ENCODE data around the gene EML4.
"Not testable (repeated sequence)": the region's sequence is repeated elsewhere in the genome, so short reads cannot be mapped to it uniquely, and the experiment has no call there.

Gene EML4

DNA sequence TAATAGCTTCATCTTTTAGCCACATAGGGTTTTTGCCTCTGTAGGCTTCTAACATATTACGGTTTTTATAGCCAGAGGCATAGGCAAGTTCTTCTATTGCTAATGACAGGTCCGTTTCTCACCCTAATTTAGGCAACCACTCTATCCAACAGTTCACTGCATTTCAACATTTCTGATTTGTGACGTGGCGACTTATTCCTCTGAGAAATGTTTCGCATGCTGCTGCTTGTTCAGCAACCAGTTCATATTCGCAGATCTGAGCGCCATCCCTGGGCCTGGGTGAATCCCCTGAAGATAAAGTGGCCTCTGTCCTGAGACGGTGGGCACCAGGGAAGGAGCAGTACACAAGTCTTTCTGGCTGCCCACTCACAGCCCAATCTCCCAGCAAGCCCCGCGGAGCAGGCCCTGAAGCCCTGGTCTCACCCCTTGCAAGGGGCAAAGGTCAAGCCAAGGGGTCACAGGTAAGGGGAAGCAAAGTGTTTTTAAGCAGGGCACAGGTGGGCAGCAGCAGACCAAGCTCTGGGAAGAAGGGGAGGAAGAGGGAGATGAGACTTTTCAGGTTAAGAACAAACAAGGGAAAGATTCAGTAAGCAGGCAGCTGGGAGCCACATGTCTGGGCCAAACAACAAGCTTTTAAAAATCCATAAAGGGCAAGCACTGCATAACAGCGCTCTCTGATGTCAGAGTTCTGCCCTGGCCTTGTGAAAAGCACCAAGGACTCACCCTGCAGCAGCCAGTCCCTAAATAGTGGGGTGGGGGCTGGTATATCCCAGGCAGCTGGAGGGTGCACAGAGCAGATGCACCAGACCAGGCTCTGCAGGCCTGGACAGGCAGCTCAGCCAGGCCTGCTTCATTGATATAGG is 202.7 kb downstream of the EML4 start:
- in situ Hi-C loops (cut with MboI; ENCODE audit: low sequenced_read_pairs): no loop called here

DNA sequence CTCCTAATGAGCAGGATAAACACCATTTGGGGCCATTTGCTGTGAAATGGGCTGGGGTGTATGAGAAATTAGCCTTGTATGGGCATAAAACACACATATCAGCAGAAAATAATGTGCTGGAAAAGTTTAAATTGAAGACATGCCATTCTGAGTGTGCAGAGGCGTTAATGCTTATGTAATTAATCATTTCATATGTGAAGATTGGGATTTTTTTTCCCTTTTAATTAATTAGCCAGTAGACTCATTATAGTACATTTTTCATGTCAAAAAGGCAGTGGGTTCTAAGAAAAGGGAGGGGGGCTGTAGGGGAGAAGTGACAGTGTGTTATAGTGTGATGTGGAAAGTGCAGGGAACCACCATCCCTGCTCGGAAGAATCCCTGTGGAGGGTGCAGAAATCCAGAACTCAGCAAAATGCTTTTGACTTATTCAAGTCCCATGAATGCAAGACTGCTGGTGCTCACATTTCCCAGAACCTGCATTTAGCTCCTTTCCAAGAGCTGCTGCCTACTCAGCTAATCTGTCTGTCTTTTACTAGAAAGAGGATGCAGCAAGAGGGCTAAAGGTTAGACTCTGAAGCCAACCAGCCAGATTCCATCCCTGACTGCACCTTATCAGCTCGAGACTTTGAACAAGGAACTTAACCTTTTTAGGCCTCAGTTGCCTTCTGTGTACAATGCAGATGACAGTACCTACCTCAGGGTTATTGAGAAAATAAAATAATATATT is 203.5 kb downstream of the EML4 start:
- in situ Hi-C loops (cut with MboI; ENCODE audit: low sequenced_read_pairs): no loop called here

DNA sequence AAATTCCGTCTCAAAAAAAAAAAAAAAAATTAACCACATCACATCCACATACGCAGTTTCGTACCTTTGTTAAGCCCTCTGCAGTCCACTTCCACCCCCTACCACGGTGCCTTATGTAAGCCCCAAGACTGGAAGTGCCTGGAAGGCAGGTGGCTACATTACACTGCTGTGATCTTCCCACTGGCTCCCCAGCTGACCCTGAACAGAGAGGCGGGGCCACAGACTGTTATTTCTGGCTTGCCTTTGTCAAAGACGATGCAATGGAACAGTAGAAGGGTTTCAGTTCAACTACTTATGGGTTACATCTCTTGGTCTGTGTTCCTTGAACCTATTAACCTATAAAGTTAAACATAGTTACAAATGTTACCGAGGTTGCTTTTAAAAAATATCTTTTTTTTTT is 207.6 kb downstream of the EML4 start:
- in situ Hi-C loops (cut with MboI; ENCODE audit: low sequenced_read_pairs): no loop called here

DNA sequence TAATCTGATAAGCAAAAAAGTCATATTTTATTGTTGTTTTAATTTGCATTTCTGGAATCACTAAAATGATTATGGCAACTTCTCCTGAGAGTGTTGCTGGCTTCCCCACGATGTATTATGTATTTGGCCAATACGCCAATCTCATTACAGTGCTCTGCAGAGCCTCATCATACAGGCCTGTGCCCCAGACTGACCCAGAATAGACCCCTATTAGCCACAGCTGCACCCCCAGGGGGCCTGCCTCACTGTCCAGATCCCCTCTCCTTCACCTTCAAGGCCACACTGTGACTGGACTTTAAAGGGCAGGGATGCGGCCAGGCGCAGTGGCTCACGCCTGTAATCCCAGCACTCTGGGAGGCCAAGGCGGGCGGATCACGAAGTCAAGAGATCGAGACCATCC is 209.3 kb downstream of the EML4 start:
- in situ Hi-C loops (cut with MboI; ENCODE audit: low sequenced_read_pairs): no loop called here

DNA sequence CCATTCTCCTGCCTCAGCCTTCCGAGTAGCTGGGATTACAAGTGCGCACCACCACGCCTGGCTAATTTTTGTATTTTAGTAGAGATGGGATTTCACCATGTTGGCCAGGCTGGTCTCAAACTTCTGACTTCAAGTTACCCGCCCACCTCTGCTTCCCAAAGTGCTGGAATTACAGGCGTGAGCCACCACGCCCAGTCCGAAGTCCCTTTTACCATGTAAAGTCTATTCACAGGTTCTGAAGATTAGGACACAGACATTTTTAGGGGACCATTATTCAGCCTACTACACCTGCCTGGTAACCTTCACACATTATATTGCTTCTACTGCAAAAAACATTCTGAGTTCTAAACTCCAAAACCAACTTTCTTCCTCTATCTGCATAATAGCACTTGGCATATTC is 210.9 kb downstream of the EML4 start:
- in situ Hi-C loops (cut with MboI; ENCODE audit: low sequenced_read_pairs): not testable (repeated sequence)

DNA sequence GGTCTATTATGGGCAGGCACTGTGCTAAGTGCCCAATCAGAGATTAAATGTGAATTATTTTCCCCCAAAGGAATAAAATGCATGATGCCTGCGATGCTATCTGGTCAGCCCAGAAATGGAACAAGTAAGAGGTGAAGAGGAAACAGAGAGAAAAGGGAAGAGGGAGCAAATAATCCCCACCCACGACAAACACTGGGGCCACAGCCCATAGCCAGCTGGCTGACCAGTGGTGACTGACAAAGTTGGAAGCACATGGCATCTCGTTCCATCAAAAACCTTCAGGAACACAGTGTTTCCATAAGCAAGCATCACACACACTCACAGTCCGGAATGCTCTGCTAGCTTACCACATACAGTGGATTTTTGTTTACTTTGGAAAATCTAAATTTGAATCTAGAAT is 213.0 kb downstream of the EML4 start:
- in situ Hi-C loops (cut with MboI; ENCODE audit: low sequenced_read_pairs): no loop called here

Measured in HL-60/S4 treated with retinoic acid at 250 ng/mL for 4 days and 3 days (cell line).